ENCODE data around the gene PRUNE2. TPM values are rescaled to one million over a fixed set of nuclear protein-coding genes. Genes with fewer than 3 reads are reported as not detected.

PRUNE2 gene
- polyA plus RNA-seq, 12 donors = 6.5 to 30.0 (median 18.0) TPM; not detected in 1

DNA sequence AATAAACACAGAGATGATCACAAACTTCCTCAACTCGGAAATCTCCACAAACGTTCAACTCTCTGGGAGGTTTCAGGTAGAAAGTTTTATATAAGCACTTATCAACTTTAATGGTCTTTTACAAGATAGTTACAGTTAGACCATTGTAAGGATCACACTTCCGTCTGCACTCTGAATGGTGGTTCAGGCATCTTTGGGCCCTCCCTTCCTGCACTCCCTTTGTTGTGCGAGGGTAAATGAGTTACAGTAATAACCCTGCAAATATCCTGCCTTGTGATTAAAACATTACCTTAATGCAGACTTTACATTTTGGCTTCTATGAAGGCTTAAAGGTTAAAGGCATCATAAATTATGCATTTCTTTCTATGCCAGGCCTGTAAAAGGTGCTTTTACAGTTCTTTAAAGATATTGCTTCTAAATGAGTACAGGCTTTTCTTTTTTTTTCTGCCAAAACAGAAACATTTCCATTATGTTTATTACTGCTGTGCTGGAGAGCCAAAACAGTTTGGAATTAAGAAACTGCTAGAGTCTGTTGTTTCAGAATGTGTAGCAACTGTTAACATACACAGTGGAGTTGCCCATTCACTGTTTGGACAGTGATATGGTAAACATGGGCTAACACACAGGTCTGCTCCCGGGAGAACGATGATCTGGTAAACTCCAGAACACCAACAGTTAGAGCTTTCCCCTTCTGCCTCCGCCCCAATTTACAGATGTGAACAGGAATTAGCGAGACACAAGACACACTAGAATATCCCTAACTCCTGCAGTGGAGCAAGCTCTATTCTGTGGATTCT, 1.1 kb downstream of the PRUNE2 start:
- DNase-seq = no peak

DNA sequence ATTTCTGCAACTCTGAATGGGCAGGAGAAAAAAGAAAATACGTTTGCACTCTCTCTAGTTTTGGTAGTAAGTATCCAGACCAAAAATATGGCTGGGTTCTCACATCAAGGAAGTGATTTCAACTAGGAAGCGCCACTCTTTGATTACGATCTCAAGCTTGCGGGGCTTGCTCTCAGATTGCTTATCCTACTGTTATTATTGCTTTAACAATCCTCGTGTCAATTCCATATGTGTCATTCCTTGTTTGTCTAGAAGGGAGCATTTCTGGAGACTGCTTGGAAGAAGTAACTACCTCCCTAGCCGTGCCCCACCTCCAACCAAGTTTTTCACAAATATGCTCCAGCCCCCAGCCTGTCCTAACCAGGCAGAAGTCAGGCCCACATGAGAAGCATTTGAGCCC, 3.5 kb downstream of the PRUNE2 start:
- DNase-seq = no peak

DNA sequence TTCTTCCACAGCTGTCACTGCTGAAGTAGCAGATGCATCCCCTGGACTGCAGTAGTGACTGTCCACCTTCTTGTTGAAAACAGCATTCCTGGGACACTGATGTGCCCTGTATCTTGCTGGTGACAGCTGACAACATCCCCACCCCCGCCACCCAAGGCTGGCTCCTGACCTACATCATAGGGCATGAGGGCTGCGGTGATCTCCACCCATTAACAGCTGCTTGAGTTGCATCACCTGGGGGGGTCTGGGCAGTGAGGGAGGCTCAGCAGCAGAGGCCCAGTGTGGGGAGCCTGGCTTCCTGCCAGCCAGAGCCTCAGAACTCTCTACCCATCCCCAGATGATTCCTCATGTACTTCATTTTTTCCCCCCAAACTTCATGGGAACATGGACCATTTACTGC, 4.1 kb downstream of the PRUNE2 start:
- no peak for DNase-seq

DNA sequence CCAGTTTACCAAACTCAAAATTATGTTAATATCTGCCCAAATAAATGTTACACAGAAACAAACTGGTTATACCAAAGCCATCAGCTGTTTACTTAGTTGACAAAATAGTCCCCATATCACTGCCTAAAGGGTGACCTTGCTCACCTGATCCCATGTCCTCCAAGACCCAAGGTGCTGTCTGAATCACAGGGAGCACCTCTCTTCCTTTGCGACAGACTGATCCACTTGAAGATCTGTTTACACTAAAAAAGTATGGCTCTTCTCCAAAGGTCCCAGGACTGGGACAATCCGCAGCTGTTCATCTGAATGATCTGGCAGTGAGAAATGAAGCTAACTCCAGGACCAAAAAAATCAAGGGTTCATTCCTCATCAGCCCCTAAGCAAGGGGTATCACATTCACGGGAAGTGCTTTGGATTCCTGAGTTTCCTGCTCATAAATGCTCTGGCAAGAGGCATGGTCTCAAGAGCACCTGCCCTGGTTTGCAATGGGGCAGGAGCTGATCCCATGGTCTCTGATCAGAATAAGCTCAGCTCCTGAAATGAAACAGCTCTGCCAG, 5.0 kb downstream of the PRUNE2 start:
- no peak for DNase-seq

DNA sequence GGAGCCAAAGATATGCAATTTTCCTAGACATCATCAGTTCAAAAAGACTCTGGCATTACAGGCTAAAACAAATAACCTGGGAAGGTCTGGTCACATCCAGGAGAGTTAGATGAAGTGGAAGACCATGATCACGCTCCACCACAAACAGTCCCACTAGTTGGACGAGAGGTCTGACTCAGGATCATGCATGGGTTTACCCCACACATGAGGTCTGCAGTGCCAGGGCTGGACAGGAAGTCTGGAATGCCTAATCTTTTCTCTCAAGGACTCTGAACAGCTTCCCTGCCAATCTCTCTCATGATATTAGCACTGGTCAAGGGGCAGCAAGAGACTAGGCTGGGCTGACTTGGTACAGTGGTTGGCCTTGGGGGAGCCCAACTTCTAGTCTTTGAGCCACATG, 7.1 kb downstream of the PRUNE2 start:
- DNase-seq = no peak

DNA sequence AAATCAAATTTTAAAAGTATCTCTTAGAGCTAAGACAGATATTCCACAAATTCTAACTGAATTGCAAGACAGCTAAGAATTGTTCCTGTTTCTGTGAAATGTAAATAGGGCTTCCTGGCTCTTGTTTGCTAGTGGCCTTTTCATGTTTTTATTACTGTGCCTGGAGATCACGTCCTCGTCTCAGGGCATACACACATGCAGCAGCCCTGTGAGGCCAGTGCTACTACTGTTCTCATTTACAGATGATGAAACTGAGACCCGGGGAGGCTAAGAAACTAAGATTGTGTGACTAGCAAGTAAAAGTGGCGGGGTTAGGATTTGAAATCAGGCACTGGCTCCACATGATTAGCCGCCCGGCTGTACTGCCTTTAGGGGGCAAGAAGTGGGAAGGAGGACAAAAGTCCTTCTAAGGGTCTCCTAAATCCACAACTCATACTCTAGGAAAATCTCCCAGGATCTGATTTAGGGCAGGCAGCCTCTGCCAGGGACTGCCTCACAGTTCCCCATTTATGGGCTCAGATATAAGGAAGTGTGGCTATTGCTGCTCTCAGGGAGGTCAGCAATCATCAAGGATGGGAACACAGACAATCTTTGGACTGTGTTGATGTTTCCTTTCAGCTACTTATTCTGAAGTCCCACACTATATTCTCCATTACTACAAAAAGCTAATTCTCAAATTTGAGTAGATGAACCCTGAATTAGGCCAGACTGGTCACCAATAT, 7.9 kb downstream of the PRUNE2 start:
- no peak for DNase-seq

DNA sequence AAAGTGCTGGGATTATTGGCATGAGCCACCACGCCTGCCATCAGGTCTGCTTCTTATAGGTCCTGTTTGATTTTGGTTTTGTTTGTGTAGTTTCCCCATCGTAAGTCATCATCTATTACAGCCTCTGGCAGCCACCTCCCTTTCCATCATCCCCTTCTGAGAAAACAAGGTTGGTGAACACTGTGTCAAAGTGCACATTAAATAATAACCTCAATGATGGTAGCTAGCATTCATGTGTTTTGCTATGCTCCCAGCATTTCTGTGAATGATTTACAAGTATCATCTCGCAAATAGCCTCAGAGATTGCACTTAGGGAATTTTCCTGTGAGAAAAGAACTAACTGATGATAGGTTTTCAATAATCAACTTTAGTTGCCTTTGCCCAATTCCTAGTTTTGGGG, 9.9 kb downstream of the PRUNE2 start:
- DNase-seq = no peak

DNA sequence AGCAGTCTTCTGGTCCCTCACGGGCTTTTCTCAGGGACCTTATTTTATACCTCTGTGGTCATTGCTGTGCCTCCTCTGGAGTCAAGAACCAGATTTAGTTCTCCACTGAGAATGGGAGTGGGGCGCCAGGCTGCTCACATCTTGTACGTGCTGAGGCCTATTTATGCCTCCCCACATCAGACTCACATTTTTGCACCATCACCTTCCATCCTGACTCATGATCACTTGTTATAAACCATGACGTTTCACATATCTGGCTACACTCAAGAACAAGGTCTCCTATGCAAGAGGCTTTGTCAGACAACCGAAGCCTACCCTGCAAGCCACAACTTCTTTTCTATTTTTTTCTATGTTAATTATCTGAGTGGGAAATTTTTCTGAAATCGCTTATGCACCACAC, 10.7 kb downstream of the PRUNE2 start:
- DNase-seq = no peak

DNA sequence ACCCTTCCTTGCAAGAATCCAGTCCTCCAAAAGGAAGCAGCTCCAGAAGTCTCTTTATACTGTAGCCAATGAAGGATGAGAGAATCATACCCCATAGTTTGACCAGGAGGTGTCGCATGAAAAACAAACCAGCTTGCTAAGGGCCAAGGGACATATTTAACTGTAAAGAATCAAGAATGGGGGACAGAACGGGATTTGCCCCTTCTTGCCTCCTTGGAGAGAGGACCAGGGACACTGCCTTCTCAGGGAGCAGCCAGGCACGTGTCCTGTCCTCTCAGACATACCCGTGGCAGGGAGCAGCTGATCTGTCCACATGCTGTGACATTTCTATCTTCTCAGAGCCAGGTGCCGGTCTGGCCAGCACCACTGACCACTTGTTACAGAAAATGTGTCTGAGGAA, 11.7 kb downstream of the PRUNE2 start:
- no peak for DNase-seq

DNA sequence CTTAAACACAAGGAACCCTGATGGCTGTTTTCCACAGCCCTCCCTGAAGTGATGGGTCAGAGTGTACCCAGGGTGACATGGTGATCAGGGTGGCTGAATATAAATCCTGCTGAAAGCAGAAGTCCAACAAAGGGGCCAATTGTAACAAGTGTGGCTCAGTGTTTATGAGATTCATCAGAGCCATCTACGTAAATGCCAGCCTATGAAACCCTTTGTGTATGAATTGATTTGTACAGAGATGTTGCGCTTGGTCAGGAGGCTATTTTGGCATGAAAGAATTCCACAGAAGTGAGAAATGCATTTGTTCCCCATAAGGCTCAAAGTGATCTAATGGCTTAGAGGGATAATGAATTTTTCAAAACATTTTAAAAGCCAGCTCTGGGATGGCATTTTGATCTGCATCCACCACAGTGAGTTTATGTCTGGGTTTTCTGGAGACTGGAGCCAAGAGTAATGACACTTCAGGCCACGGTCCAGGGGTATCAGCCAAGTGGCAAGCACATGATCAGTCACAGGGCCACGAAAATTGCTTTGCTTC, 12.4 kb downstream of the PRUNE2 start:
- DNase-seq = no peak

DNA sequence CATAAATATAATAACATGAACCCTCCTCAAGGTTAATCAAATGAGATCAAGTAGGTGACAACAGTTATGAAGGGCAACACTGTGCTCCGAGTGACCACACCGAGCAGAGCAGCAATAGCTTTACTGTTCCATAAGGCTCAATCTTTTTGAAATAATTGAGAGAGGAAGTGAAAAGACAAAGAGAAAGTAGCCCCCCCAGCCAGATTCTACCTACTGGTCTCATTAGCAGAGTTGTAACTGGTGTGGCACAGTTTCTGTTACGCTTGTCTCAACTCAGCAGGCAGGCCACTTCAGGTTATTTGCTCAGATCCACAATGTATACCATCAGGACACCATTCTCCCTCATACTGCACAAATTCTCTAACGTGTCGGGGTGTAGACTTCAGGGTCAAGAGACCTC, 14.0 kb downstream of the PRUNE2 start:
- no peak for DNase-seq

DNA sequence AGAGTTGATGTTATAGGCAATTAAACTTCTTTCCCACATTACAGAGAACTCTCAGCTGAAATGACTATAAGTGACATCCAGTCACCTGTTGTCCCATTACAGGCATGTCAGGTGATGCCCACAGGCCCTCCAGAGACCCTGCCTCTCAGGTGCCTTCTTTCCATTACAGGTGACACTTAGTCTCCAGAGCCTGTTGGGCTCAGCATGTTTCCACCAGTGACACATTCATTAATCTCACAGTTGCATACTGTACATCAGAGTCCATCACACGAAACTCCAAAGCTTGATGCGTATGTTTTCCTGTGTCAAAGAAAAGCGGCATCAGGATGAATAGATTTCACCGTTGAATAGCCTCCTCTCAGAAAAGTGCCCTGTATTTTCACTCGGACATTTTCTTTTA, 14.6 kb downstream of the PRUNE2 start:
- no peak for DNase-seq

DNA sequence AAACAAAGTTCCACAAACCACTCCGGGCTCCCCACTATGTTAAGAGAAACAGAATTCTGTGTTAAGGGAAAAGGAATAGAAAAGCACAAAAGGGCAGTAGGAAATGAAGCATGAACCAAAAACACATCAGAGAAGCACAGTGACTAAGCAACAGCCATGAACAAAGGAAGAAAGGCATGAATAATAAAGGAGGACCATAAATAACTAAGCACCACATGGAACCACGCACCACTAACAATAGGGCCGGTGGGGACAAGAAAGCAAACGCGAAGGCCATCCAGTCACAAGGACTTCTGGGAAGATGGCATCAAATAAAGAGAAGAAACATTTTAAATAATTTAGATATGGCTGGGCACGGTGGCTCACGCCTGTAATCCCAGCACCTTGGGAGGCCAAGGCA, 18.0 kb downstream of the PRUNE2 start:
- no peak for DNase-seq

DNA sequence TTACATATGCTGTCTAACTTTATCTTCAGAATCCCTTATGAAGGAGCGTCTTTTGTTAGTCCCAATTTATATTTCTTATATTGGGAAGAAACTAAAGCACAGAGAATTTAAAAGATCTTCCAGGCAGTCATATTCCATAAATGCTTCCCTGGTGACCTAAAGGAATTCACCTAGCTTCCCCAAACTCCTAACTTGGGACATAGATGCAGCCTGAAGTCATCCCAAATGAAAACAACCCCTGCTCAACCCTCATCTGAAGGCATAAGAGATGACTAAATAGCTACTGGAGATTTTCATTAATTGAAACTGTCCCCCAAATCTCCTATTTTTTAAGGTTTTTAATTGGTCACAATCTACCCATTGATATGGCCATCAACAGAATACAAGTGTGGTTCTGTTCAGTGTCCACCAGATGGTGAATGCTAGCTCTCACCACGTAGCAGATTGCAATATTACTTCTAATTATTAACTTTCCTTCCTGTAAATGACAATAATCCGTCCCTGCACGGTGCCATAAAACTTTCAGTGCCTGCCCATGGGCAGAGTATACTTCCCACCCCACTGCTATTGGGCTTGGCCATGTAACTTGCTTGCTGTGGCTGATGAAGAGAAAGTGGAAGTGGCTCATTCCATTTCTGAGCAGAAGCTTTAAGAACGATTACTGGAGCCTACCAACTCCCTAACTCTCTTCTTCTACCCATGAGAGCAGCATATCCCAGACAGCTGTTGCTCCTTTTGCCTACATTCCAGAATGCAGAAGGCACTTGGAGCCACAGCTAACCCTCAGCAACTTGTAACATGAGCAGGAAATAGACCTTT, 18.7 kb downstream of the PRUNE2 start:
- no peak for DNase-seq

DNA sequence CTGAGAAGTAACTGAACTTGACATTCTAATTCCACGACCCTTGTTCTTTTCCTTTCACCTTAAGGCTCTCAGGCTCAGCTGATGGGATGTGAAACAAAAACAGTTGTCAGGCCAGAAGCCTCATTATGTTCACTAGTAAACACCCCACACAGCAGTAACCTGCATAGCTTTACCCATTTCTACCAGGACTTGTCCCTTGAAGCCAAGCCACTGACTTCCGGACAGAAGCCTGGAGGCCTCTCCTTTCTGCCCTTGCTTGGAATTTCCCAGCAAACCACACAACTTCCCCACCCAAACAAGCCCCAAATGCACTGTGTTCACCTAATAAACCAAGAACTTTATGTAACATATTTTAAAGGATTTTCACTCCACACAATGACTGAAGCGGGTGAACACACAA, 19.6 kb downstream of the PRUNE2 start:
- no peak for DNase-seq

DNA sequence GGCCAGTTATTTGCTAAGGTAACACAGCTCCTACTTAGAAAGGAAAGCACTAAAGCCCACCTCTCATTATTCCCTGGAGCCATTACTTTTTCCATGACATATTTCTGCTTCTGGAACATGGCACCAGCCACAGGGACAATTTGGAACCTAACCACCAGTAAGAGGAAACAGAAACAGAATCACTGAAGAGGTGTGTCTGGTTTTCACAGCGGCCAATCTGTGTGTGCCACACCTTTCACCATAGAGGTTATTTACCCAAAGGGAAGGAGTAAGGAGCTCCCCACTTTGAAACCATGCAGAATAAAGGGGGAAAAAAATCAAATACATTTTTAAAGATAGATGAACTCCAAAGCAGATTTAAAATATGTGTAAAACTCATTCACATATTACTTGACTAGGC, 21.1 kb downstream of the PRUNE2 start:
- DNase-seq = no peak

DNA sequence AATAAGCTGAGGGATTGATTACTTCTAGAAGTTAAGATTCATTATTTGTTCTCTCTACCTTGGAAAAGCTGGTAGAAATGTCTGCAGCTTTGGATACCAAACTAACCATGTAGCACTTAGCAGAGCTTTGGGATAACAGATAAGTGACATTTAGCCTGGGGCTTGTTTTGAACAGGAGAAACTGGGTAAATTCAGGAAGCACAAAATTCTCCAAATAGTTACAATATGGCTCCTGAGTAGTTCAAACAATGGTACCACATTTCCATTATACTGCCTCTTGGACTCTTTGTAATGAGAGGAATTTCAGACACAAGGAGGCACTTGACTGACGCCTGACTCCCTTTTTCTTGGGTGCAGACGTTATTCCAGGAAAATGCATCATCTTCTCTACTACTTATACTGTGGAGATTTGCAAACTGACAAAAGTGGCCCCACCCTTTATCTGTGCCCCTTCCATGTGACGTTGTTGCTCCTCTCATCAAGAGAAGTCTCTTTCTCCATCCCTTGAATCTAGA, 22.5 kb downstream of the PRUNE2 start:
- no peak for DNase-seq

DNA sequence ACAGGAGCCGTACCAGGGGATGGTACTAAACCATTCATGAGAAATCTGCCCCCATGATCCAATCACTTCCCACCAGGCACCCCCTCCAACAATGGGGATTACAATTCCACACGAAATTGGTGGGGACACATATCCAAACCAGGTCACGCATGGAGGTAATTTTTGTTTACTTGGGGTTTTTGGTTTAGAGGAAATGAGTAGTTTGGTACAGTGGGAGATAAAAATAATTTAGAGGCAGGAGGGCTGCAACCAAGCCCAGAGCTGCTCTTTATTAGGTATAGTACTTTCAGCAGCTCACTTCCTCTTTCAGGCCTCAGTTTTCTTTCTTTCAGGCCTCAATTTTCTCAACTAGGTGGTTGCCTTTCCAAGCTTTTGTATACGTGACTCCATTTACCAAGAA, 23.2 kb downstream of the PRUNE2 start:
- no peak for DNase-seq

DNA sequence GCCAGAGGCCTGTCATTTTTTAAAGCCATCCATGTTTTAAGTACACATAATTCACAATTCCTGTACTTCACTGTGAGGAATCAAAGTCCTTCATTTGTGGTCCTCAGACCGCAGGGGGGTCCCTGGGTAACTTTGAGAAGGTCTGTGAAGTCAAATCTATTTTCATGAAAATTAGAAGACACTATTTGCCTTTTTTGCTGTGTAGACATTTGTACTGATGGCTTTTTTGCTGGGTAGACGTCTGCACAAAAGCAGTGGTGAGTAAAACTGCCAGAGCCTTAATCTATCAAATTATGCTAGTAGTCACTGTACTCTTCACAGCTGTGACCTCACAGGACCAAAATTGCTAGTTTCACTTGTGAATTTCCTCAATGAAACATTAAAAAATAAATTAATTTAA, 25.7 kb downstream of the PRUNE2 start:
- DNase-seq = no peak

DNA sequence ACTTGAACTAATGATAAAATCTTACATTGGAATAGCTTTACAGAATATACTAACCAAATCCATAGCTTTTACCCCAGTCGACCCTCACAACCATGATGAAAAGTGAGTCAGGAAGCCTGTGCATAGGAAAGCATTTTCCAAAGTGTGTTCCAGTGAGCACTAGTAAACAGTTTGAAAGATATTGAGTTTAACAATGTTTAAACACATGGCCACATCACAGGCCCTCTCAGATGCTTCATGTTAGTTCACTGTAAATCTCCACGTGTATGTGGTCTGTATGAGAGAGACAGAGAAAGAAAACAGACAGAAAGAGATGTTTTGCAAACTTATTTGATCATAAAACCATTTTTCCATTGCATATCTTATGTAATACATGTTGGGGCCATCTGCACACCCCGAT, 27.0 kb downstream of the PRUNE2 start:
- no peak for DNase-seq

DNA sequence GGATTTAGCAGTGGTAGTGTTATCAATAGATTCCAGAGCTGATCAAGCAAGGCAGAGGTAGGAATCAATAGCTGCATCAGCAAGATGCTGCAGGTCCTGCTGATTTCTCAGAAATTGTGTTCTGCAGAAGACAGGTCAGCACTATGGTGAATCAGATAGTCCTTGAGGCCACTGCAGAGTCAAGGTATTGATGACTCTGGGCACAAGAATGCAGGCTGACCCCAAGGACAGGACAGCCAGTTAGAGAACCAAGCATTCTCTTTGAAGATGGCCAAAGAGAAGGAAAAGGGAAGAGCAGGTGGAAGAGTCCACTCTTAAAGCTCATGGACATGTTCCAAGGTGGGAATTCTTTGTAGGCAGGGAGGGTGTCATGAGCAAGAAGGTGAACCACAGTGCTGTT, 28.0 kb downstream of the PRUNE2 start:
- DNase-seq = no peak

DNA sequence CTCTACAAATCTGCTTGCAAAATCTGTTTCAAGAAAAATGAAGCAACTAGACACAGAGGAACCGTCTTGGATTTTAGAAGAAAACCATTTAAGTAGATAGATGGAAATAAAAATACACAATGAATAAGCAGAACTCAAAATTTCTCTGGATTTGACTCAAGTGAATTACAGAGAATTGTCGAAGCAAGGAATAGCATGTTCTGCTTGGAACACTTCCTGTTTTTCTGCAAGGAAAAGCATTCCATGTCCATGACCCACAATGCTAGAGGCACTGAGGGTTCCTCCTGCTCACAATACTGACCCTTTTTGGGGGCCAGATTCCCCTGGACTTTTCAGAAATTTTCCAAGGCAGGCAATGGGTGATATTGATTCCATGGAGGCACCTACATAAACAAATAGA, 29.8 kb downstream of the PRUNE2 start:
- DNase-seq = no peak

All from muscle of arm (tissue), 12 donors.